ENCODE results near the gene NTF4.

DNA sequence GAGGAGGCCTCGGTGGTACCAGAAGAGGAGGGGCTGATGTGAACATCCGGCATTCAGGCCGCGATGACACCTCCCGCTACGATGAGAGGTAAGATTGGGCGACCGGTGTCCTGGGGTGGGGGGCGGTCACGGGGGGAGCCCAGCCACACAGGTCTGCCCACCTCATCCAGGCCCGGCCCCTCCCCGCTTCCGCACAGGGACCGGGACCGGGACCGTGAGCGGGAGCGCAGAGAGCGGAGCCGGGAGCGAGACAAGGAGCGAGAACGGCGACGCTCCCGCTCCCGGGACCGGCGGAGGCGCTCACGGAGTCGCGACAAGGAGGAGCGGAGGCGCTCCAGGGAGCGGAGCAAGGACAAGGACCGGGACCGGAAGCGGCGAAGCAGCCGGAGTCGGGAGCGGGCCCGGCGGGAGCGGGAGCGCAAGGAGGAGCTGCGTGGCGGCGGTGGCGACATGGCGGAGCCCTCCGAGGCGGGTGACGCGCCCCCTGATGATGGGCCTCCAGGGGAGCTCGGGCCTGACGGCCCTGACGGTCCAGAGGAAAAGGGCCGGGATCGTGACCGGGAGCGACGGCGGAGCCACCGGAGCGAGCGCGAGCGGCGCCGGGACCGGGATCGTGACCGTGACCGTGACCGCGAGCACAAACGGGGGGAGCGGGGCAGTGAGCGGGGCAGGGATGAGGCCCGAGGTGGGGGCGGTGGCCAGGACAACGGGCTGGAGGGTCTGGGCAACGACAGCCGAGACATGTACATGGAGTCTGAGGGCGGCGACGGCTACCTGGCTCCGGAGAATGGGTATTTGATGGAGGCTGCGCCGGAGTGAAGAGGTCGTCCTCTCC is 43.2 kb upstream of the NTF4 start:
- TF ChIP-seq, protein P1, sequence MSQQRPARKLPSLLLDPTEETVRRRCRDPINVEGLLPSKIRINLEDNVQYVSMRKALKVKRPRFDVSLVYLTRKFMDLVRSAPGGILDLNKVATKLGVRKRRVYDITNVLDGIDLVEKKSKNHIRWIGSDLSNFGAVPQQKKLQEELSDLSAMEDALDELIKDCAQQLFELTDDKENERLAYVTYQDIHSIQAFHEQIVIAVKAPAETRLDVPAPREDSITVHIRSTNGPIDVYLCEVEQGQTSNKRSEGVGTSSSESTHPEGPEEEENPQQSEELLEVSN (IDR thresholded peaks at IDR 0.05; ENCODE audit: borderline replicate concordance, low read depth): no peak
- no peak for TF ChIP-seq CHD2 (IDR thresholded peaks at IDR 0.05; ENCODE audit: low read length, partially characterized antibody)
- TF ChIP-seq MYC (IDR thresholded peaks at IDR 0.05; ENCODE audit: borderline replicate concordance, low read length): no peak
- no peak for TF ChIP-seq RFX5 (IDR thresholded peaks at IDR 0.05)
- no peak for TF ChIP-seq CEBPB (IDR thresholded peaks at IDR 0.05)
